PFSK-1 (cell line): Measurements from ENCODE around the gene MYO7B.

Experiments used
- FOXP2 ChIP-seq: optimal IDR thresholded peaks from 2 replicates; pipeline ENCODE3; 2011; ENCODE audit warnings: borderline replicate concordance, control low read depth, inconsistent platforms; ENCODE audit not compliant: insufficient read depth; ENCODE audit errors: extremely low read length, extremely low read depth
- POLR2AphosphoS5 ChIP-seq: IDR thresholded peaks from 2 replicates; pipeline ENCODE4 v1.6.1; 2012; ENCODE audit warnings: low read depth, mild to moderate bottlenecking, control low read depth, low read length, moderate library complexity
- SIN3A ChIP-seq: IDR thresholded peaks from 2 replicates; pipeline ENCODE4 v1.6.1; 2012; ENCODE audit warnings: mild to moderate bottlenecking, low read length, moderate library complexity, borderline replicate concordance; ENCODE audit not compliant: insufficient read depth
- TAF1 ChIP-seq: IDR thresholded peaks from 2 replicates; pipeline ENCODE4 v1.6.1; 2012; ENCODE audit warnings: low read length, control low read depth, borderline replicate concordance; ENCODE audit not compliant: insufficient read depth
- TF ChIP-seq, protein P1 (sequence below), 2 experiments: IDR thresholded peaks; 2 replicates each; pipeline versions ENCODE4 v1.6.1 to v1.8.0; 2011 to 2012; ENCODE audit warnings: low read depth in 2 of 2, low read length in 2 of 2, control low read depth in 1 of 2, inconsistent platforms in 1 of 2, mild to moderate bottlenecking in 1 of 2, moderate library complexity in 1 of 2; ENCODE audit not compliant: insufficient read depth in 1 of 2

MYO7B gene

DNA sequence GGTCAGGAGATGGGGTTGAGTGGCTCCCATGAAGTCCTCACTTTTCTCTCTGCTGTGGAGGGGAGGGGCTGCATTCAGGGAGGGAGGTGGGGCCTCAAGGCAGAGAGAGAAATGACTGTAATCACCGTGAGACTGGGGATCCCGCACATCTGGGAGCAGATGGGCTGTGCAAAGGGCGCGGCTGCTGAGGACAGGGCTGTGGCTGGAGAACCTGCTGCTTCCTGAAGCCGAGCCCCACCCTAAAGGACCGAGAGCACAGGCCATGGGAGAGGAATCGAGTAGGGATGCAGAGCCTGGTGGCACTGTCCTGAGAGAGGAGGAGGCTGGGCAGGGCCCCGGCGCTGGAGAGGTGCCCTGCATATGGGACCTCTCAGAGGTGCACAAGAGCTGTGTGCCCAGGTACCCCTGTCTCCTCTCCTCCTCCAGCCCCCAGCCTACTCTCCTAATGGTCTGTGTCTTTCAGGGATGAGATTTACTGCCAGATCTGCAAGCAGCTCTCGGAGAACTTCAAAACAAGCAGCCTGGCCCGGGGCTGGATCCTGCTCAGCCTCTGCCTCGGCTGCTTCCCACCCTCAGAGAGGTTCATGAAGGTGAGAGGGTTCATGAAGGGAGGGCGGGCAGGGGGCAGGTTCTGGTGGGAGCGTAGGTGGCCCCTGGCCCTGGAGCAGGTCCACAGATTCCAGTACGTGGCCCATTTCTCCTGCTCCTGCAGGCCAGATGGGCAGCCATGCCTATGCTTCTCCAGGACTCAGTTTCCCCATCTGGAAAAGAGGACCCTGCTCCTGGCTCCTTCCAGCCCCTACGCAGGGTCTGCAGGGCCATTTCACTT, 84.6 kb downstream of the MYO7B start:
- TF ChIP-seq TAF1 (no peak), SIN3A (no peak), POLR2AphosphoS5 (no peak), FOXP2 (no peak)
- TF ChIP-seq, protein P1, sequence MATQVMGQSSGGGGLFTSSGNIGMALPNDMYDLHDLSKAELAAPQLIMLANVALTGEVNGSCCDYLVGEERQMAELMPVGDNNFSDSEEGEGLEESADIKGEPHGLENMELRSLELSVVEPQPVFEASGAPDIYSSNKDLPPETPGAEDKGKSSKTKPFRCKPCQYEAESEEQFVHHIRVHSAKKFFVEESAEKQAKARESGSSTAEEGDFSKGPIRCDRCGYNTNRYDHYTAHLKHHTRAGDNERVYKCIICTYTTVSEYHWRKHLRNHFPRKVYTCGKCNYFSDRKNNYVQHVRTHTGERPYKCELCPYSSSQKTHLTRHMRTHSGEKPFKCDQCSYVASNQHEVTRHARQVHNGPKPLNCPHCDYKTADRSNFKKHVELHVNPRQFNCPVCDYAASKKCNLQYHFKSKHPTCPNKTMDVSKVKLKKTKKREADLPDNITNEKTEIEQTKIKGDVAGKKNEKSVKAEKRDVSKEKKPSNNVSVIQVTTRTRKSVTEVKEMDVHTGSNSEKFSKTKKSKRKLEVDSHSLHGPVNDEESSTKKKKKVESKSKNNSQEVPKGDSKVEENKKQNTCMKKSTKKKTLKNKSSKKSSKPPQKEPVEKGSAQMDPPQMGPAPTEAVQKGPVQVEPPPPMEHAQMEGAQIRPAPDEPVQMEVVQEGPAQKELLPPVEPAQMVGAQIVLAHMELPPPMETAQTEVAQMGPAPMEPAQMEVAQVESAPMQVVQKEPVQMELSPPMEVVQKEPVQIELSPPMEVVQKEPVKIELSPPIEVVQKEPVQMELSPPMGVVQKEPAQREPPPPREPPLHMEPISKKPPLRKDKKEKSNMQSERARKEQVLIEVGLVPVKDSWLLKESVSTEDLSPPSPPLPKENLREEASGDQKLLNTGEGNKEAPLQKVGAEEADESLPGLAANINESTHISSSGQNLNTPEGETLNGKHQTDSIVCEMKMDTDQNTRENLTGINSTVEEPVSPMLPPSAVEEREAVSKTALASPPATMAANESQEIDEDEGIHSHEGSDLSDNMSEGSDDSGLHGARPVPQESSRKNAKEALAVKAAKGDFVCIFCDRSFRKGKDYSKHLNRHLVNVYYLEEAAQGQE (IDR thresholded peaks at IDR 0.05; ENCODE audit: insufficient read depth in 1 of 2, low read depth in 2 of 2, low read length in 2 of 2), result no peak

DNA sequence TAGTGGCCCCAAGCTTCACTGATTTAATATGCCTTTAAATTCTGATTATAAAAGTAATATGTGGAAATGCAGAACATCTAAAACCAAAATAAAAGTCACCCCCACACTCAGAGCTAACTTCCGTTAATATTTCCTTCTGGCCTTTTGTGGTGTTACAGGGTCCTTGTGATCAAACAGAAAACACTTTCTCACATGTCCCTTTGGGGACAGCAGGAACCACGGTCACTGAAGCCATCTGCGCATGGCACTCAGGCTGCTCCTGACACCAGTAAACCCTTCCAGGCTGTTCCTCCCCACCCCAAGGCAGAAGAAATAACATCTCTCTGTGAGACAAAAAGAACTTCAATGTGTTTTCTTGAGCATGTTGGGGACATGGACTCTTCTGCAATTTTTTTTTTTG, 85.4 kb downstream of the MYO7B start:
- no peak for TF ChIP-seq POLR2AphosphoS5
- no peak for TF ChIP-seq TAF1
- TF ChIP-seq SIN3A, result no peak
- TF ChIP-seq, protein P1 (IDR thresholded peaks at IDR 0.05; ENCODE audit: insufficient read depth in 1 of 2, low read depth in 2 of 2, low read length in 2 of 2), result no peak
- TF ChIP-seq FOXP2, result no peak

DNA sequence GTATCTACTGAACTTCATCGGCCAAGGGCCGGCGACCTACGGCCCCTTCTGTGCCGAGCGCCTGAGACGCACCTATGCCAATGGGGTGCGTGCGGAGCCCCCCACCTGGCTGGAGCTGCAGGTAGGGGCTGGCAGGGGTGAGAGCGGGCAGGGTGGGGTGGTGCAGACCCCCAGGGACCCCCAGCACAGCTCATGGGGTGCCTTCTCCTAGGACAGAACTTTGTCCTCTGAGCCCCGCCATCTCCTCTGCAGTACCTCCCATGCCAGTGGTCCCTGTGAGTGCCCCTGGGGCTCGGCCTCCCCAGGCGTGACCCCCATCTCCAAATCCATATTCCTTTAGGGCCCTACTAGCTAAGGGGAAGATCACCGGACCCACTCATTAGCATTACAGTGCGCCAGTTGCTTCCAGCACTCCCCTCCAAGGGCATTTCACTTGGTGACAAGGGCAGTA, 86.5 kb downstream of the MYO7B start:
- TF ChIP-seq, protein P1 (IDR thresholded peaks at IDR 0.05; ENCODE audit: insufficient read depth in 1 of 2, low read depth in 2 of 2, low read length in 2 of 2), result no peak
- TF ChIP-seq POLR2AphosphoS5 (no peak), TAF1 (no peak), SIN3A (no peak), FOXP2 (no peak)

DNA sequence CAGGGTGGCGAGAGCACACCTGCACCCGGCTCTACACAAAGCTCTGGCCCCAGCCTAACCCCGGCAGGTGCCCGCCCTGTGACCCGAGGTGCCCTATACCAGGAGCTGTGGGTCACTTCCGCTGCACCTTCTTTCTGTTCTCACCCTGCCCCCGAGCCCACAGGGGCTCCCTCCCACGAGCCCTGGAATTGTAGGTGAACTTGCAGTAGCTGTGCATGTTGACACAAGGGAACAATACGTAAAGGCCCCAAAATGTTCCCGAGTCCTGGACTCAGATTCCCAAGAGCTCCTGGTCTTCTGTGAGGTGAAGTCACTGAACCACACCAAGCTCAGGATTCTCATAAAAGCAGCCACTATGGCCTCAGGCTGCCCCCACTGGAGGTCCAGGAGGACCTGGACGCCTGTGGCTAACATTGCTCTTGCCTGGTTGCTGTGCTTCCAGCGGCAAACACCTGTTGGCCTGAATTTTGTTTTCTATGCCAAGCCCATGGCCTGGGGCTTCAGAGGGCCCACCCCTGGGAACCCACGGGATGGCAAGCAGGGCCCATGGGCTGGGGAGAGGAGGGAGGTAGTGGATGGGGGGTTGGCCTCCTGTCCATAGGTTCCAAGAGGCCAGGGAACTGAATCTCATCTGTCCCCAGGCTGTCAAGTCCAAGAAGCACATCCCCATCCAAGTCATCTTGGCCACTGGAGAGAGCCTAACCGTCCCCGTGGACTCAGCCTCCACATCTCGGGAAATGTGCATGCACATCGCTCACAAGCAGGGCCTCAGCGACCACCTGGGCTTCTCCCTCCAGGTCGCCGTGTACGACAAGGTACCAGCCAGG, 87.3 kb downstream of the MYO7B start:
- TF ChIP-seq TAF1 (no peak), SIN3A (no peak), FOXP2 (no peak), POLR2AphosphoS5 (no peak)
- TF ChIP-seq, protein P1 (IDR thresholded peaks at IDR 0.05; ENCODE audit: insufficient read depth in 1 of 2, low read depth in 2 of 2, low read length in 2 of 2), result no peak
